ENCODE measurements around the gene HMGB3.
"Not testable (repeated sequence)": the region's sequence is repeated elsewhere in the genome, so short reads cannot be mapped to it uniquely, and the experiment has no call there.

HMGB3 gene

DNA sequence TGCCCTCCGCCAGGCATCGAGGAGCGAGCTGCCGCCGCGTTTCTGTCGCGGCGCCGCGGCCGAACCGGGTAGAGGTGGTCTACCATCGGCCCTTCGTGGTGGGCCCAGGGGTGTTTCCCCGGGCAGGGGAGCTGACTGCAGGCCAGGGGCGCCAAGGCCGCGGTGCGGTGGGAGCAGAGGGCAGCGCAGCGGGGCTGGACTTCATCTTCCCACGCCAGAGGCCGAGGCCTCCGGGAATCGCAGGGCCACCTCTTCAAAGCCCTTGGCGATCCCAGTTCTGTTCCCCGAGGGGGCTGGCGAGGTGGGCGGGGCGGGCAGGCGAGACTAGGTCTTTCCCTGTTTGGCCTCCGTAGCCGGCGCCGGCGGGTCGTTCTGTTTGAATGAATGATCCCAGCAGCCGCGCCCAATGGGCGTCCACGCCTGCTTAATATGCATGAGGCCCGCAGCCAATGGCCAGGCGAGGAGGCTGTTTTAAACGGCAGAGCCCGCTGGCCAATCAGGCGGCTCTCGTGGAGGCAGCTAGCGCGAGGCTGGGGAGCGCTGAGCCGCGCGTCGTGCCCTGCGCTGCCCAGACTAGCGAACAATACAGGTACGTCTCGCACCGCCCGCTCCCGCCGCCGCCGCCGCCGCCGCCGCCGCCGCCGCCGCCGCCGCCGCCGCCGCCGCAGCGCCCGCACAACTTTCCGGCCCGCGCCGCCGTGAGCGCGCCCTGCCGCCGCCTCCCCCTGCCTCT lies at the start of gene HMGB3:
Gene HMGB3, plus strand, starts transcription at position 548 of the 733 bp plus-strand sequence. CDS start 2,265 bp downstream, outside the sequence.
- peak; percentile 46 for DNase-seq (ENCODE audit: low read depth)

DNA sequence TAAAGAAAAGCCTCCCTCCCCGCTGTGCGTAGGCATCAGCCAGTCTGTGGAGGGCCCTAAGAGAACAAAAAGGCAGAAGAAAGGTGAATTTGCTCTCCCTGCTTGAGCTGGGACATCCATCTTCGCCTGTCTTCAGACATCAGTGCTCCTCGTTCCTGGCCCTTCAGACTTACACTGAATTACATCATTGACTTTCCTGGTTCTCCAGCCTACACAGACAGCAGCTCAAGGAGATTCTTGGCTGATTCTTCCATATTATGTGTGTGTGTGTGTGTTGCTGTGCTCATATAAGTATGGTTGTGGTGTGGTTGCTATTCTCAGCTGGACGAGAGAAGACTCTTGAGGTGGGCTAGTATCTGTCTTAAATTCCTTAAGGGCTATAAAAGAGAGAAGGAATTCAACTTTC lies 49.2 kb upstream of the HMGB3 start:
- no peak for DNase-seq (ENCODE audit: low read depth)

DNA sequence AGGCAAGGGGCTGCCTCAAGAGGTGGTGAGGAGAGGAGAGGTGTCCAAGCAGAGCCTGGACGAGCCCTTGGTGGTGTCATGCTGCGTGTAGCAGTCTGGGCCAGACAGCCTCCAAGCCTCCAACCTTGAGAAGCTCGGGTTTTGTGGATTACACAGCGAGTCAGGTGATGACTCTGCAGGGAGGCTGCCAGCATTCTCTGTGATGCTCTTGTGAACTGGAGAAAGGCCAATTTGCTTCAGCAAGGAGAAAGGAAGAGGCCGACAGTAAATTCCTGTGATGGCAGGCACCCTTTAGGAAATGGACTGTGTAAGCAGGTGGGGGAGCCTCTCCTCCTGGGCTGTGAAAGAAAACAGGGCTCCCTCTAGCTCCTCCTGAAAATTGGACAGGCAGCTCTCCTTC lies 48.7 kb upstream of the HMGB3 start:
- peak; percentile 37 for DNase-seq (ENCODE audit: low read depth)

DNA sequence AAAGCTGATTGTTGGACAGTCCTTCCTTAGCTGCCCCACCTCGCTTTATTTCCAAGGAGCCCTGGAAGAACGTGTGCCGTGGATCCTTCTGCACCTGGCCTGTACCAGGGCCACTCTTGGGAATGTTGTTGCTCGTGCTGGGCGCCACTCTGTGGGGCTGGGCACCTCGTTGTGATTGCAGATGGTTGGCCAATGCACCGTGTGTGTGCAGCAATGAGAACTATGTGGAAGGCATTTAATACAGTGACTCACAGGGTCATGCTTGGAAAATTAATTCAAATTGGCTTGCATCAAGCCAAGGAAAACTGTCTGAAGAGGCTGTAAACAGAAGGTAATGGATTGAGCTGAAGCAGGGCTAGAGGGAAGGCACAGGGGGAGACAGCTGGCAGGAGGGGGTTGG lies 47.7 kb upstream of the HMGB3 start:
- peak; percentile 39 for DNase-seq (ENCODE audit: low read depth)

DNA sequence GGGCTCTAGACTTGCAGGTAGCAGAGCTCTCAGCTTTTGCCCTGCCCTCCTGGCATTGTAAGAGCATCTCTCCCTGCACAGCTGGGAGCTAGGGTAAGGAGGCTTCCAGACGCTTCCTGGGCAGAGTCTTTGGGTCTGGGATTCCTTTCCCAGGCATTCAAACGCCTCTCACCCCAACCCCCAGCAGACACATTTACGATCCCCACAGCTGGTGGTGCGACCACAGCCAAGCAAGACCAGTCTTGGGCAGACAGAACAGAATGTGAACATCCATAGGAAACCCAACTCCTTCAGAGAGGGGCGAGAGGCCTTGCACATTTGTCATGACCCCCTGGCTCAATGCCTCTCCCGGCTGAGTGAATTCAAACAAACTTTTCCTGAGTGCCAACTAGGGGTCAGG lies 46.6 kb upstream of the HMGB3 start:
- DNase-seq (ENCODE audit: low read depth): no peak

DNA sequence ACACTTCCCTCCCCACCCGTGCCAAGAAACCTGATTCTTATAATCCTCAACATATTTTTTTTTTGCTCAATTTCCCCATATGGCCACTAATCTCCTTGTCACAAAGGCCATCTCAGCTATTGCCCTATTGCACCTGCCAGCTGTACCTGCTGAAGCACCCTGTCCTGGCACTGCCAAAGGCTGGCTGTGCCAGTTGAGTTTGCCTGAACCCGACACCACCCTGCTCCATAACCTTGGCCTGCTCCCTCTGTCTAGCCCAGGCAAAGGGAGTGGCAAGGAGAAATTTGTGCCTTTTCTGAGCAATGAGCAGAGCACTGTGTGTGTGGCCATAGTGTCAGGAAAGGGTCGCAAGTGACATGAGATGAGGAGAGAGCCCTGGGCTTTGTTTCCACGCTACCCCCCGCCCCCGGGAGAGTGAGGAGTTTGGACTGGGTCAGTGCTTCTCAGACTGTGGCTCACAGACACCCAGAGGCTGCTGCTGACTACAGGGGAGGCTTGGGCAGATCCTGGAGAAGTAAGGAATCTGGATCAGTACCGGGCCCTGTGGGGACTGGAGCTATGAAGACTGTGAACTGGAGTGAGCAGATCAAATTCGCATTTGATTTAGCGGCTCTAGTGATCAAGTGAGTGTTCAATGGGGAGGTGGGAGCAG lies 42.2 kb upstream of the HMGB3 start:
- no peak for DNase-seq (ENCODE audit: low read depth)

DNA sequence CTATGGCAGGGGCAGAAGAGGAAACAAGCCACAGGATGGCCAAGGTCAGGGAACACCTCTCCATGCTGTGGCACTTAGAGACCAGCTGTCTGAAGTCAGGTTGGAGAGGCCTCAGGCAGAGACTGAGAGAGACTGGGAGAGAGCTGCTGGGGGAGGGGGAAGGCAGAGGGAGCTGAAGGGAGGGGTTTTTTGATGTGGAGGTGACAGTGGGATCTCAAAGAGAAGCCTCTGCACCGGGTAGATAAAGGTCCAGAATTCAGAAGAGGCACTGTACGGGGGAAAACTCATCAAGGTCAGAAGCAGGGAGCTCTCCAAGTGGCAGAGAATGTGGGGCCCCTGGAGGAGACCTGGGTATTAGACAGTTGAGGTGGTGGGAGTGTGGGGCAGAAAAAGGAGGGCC lies 41.6 kb upstream of the HMGB3 start:
- no peak for DNase-seq (ENCODE audit: low read depth)

DNA sequence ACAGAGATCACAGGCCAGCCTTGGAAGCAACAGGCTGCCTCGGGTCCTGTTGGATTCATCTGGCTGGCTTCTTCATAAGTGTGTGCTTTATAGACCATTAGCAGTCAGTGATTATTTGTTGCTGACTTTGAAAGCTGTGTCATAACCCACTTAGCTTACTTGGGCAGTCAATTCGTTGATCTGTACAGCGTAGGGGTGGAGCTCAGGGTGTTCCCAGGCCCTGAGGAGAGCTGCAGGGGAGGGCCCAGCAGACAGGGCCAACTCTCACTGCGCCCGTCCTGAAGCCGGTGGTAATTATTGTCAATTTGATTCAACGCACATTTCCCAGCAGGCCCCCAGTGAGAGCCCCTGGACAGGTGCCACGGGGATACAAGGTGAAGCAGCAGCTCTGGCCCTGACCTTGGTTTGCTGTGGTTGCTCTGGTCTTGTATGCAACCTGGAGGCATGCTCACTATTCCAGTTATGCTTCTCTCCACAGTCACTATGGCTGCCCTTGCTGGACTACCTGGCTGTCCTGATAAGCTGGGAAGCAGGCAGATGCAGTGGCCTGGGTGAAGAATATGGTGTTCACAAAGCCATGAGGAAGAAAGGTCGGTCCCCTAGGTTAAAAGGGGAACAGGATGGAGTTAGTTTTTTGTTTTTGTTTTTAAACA lies 40.1 kb upstream of the HMGB3 start:
- DNase-seq (ENCODE audit: low read depth): no peak

DNA sequence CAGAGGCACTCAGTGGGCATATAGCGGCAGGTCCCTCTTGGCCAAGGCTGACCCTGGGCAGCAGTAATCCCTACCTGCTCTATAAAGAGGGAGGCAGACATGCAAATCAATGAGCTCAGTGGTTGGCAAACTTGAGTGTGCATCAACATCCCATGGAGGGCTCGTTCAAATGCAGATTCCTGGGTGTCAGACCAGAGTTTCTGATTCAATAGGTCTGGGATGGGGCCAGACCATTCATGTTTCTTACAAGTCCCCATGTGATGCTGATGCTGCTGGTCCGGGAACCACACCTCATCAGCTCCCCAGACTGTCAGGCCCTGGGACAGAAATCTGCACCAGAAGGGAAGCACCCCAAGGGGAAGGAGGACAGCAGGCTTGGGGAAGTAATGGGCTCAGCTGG lies 38.9 kb upstream of the HMGB3 start:
- no peak for DNase-seq (ENCODE audit: low read depth)

DNA sequence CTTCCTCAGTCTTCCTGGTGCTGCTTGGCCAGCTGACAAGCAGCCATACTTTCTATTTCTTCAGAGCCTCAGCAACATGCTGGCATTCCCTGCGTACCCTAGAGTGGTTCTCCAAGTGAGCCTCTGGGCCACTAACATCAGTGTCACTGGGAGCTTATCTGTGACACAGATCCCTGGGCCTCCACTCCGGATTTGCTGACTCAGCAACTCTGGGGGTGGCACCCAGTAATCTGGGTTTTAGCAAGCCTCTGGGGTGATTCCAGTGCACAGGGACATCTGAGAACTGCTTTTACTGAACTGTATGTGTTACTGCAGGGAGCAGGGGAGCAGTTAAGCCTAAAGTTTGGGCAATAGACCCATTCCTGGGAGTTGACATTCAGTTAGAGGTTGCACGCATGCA lies 28.2 kb upstream of the HMGB3 start:
- DNase-seq (ENCODE audit: low read depth): no peak

DNA sequence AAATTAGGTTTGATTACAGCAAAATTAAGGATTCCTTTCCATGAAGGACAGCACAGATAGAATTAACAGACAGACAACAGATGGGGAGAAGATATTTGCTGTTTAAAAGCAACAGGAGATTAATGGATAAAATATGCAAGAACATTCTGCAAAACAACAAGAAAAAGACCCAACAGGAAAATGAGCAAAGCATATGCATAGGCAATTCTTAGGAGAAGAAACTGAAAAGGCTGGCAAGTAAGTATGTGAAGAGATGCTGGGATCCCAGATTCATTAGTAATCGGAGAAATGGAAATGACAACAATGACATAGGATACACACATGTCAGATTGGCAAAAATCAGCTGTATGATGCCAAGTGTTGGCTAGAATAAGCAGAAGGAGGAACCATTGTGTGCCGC lies 27.5 kb upstream of the HMGB3 start:
- DNase-seq (ENCODE audit: low read depth): no peak

DNA sequence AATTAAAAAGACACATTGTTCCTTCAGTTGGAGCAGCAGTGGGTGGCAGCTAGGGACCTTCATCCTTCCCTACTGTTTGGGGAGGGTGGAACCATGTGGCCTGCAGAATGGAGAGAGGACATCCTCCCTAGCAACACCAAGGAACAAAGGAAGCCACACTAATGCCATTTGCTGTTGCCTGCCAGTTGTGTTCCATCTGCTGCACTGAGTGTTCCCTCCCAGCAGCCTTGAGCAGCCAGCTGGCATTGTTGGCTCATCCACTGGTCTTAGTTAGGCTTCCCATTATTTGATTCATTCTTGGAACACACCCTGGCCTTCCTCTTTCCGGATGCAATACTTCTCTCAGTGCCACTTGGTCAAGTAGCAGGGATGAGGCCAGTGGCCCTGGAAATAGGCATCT lies 25.0 kb upstream of the HMGB3 start:
- no peak for DNase-seq (ENCODE audit: low read depth)

DNA sequence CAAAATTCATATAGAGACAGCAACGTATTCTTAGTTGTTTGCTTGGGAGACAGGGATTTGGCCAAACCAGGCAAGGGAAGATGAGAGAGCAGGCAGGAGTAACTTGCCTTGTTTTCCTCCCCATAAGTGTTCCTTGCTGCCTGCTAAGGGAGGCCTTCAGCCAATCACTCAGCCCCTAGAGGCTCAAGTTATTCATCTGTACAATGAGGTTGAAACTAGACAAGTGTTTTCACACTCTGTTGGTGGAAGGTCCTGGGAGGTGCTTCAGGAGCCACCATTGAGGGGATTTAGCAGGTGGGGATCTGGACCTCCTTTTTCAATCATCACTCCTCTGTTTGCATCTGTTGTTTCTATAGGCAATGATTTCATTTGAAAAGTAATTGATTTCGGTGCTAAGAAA lies 23.6 kb upstream of the HMGB3 start:
- no peak for DNase-seq (ENCODE audit: low read depth)

DNA sequence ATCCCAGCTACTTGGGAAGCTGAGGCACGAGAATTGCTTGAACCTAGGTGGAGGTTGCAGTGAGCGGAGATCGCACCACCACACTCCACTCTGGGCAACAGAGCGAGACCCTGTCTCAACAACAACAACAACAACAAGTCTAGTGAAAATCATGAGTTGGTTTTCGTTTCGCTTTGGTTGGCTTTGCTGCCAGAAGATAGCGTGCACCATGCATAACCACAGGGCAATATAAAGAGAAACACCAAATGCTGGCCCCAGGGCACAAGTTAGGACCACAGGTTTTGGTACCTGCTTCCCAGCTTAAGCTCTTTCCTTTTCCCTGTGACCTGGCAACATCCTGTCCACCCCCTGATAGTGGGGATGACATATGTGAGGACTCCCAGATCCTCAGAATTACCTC lies 21.5 kb upstream of the HMGB3 start:
- no peak for DNase-seq (ENCODE audit: low read depth)

DNA sequence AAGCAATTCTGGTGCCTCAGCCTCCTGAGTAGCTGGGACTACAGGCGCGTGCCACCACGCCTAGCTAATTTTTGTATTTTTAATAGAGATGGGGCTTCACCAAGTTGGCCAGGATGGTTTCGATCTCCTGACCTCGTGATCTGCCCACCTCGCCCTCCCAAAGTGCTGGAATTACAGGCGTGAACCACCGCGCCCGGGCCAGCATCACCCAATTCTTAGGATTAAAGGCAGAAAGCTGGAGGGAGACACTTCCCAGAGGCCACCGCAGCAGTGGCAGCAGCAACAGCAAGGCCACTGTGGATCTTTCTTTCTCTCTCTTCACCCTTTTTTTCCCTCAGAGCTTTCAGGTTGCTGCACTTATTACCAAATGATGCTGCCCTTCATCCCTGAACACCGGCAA lies 18.7 kb upstream of the HMGB3 start:
- DNase-seq (ENCODE audit: low read depth): not testable (repeated sequence)

DNA sequence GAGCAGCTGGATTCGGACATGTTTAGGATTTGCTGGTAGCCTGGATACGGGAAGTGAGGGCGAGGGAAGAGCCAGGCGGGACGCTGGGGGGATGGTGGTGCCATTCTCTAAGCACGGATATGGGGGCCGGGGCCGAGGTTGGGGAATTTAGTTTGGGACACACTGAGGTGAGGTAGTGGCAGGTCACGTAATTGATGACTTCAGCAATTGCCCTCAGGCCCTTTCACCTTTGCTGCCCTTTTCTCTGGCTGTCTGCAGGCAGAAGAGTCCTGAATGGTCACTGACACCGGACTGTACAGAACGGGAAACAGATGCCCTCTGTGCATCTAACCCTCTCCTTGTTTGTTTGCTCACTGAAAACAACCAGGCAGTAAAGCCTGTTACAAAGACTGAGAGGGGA lies 16.9 kb upstream of the HMGB3 start:
- no peak for DNase-seq (ENCODE audit: low read depth)

DNA sequence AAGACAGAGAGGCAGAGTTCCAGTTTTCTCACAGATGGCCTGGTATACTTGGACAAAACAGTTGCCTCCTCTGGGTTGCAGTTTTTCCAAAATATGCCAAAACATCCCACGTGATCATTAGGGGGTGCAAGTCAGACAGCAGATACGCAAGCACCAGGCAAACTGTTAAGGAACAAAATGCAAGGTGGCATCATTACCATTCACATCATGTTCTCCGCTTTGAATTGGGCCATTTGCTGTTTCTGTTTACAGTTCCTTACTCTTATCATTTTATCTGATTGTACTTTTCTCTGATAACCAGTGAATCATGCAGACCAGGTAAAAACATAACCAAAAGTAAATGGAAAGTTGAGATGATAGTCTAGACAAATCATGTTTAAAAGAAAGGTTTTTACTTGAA lies 16.4 kb upstream of the HMGB3 start:
- no peak for DNase-seq (ENCODE audit: low read depth)

DNA sequence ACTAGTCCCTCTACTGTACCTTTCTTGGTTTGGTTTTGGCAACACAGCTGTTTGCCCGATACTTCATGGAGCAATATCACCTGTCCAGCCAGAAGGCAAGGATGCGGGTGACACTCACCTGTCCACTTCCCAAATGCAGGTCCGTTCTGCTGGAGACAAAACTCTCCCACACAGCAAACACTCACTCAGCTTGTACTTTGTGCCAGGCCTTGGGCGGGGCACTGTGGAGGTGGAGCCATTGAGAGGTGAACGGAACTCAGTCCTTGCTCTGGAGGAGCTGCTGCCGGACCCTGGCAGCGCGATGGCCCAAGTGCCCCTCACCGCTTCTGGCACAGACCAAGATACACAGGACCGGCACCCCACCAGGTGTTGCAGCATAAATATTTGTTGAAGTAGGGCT lies 15.3 kb upstream of the HMGB3 start:
- DNase-seq (ENCODE audit: low read depth): no peak

DNA sequence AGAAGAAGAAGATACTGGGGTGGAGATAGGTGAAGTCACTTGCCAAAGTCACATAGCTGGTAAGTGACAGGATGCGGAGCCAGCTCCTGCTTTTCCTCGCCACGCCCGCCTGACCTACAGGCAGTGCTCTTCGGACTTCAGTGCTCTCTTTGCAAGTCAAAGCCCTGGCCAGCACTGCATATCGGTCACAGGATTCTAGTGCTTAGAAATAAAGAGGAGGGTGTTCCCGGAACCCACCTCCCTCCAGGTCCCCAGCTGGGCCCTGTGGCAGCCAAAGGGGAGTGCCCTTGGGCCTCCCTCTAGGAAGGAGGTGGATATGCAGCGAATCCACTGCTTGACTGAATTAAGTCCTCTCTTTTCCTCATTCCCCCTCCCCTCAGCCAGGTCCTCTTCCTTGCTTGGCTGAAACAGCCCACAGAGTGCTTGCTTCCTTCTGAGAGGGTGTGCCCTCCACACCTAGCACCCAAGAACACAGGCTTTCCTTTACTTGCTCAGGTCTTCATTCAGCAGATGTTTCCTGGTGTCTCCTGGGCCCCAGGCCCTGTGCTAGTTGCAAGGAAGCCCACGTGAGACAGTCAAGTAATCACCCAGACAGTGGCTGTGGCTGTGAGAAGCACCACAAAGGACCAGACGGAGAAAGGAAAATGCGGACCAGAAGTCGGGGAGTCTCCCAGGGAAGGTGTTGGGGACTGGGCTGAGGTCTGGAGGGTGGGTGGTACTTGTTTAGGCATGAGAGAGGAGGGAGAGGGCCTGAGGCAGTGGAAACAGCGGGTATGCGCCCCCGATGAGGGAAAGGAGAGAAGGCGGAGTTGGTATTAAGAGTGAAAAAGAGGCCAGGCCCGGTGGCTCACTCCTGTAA lies 14.0 kb upstream of the HMGB3 start:
- no peak for DNase-seq (ENCODE audit: low read depth)

DNA sequence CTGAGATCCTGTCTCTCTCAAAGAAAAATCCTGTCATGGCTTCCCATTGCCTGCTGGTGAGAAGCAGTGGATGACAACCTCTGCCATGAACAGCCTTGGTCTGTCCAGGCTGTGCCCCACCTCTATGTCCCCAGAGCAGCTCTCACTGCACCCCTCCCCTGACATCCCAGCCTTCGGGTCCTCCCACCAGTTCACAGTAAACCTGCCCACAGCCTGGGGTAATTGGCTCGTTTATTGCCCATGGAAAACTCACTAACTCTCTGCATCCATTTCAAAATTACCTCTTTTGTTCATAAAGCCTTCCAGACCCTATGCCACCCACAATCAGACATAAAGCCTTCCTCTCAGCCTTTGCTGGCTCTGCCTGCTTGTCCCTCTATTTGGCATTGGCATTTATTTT lies 10.7 kb upstream of the HMGB3 start:
- DNase-seq (ENCODE audit: low read depth): no peak

DNA sequence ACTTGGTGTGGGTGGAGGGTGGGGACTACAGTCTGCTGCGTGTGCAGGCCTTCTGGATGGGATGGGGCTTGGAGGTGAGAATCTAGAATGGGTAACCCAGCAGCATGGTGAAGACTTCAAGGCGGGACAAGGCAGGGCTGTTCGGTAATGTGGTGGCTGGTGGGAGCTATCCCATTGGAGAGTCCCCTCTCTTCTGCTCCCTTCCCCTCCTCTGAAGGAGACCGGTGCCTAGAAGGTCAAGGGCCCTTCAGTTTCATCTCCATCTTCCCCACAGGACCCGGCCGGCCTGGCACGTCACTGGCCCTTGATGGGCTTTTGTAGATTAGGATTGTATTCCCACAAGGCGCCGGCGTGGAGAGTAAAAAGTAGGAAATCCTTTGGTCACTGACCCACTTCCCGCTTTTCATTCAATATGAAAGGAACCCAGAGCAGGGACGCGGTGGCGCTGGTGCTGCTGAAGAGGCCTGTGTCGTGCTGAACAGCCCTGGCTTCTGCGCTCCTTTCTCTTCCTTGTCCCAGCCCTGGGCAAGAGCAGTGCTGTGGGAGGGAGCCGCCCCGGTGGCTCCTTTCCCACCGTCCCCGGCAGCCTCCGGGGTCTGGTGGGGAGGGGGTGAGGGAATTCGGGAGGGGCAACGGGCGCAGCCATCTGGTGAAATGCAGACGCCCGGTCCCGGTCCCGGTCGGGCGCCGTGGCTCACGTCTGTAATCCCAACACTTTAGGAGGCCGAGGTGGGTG lies 7.3 kb upstream of the HMGB3 start:
- no peak for DNase-seq (ENCODE audit: low read depth)
